ACHN (cell line): ENCODE data around the gene SUPT3H.
"Not testable (repeated sequence)": the region's sequence is repeated elsewhere in the genome, so short reads cannot be mapped to it uniquely, and the experiment has no call there.

ENCODE experiments used
- DNase-seq: peaks from one replicate; pipeline ENCODE4 v3.0.0-alpha.2; 2015
- in situ Hi-C: cut with HindIII; loops from 2 replicates; pipeline ENCODE4 v1.10.0; 2017; ENCODE audit warnings: low sequenced_read_pairs, low pct_ligation_motif_present, low pct_unique_long_range_greater_than_20kb

The SUPT3H gene

GRCh38 chr6:45350186-45350710 lies 27.5 kb downstream of the SUPT3H start:
- in situ Hi-C loops, result no loop called here

DNA sequence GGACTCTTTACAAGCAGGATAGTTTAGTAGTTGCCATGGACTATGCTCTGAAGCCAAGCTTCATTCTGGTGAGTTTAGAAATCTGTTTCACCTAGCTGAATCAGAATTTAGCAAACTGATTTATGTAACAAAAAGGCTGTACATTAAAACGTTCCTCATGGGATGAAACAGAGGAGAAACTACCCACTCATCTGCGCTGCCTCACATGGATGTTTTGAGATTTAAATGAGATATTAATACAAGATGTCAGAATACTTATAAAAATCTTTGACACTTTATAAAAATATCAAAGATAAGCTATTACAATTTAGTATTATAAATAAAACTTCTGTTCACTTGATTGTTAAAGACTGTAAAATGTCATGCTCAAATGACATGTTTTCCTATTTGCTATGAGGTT lies 32.8 kb downstream of the SUPT3H start:
- in situ Hi-C loops, result no loop called here
- no peak for DNase-seq

More at GRCh38 chr6:45350186-45350710, 27.5 kb downstream of the SUPT3H start:
- DNase-seq, result no peak

DNA sequence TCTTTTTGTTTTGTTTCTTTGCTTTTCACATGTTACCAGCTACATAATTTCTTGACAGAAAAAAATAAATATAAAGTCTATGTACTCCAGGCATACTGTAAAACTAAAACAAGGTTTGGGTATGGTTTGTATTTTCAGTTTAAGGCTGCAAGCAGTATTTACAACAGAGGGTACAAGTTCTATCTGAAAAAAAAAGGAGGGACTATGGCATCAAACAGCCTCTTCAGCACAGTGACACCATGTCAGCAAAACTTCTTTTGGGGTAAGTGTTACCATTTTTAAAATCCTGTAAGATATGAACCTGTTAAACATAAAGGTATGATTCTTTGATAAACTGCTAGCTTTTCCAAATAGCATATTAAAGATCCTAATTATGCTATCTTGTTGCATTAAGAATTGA lies 49.2 kb downstream of the SUPT3H start:
- DNase-seq, result no peak
- in situ Hi-C loops, result no loop called here

DNA sequence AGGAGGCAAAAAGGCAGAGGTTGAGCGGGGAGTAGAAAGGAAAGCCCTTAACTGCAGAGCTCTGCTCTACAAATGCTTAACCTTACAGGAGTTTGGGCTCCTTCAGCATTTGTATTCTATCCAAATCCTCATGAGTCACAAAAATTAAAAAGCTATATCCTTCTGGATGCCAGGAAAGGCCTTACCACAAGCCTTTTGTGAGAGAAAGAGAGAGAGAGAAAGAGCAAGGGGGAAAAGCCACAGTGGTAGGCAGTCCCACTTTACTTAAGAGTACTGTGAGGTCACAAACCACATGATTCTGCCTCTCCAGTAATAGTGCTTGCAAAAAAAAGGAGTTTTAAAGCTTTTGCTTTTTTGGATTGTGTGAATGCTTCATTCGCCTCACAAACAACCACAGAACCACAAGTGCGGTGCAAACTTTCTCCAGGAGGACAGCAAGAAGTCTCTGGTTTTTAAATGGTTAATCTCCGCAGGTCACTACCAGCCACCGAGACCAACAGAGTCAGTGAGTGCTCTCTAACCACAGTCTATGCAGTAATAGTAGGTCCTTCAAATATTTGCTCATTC lies 49.7 kb downstream of the SUPT3H start, which contains the start of gene RUNX2:
RUNX2 (plus strand) TSS at position 375 of the 567 bp plus-strand sequence. CDS start 397 bp downstream, outside the sequence.
- peak; percentile 67 for DNase-seq
- in situ Hi-C loops, result no loop called here

DNA sequence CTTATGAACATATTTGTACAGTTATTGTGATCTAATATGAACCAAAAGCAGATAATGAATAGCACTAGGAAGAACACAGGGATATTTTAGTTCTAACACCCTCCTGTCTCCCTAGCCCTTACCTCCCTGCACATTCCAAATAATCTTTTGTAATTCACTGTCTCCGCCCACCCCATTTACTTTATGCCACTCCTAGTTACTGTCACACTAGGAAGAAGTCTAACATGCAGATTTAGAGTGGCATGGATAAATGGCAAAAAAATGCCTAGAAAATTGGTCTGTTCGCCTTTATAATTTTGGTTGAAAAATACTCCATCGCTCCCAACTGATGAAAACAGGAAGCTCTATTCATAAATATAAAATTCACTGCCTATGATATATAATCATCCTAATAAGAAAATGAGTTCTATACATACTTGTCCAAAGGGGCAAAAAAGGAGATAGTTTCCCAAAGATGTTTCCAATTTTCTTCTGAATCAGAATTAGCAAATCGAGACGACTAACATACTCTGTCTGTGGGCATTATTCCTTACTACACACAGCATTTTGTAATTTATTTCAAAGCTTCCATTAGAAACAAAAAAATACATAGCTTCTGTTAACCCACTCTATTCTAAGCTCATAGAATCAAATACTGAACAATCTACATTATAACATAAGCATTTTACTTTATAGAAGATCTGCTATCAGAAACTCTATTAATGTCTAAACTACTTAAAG lies 50.9 kb downstream of the SUPT3H start:
- in situ Hi-C loops, result no loop called here
- DNase-seq, result peak; percentile 68

GRCh38 chr6:45323656-45324224 lies 54.0 kb downstream of the SUPT3H start:
- in situ Hi-C loops, result no loop called here
- no peak for DNase-seq

- no peak for DNase-seq
- in situ Hi-C loops, result no loop called here
These were observed 57.4 kb downstream of the SUPT3H start for GRCh38 chr6:45320349-45320748.

GRCh38 chr6:45314146-45314545 lies 63.6 kb downstream of the SUPT3H start:
- in situ Hi-C loops, result no loop called here
- no peak for DNase-seq

GRCh38 chr6:45310118-45310788 lies 67.5 kb downstream of the SUPT3H start:
- in situ Hi-C loops, result no loop called here
- no peak for DNase-seq

- in situ Hi-C loops, result no loop called here
- DNase-seq, result no peak
These were observed 72.2 kb downstream of the SUPT3H start for GRCh38 chr6:45305546-45305945.

GRCh38 chr6:45302832-45303231 lies 74.9 kb downstream of the SUPT3H start:
- no peak for DNase-seq
- in situ Hi-C loops, result no loop called here

DNA sequence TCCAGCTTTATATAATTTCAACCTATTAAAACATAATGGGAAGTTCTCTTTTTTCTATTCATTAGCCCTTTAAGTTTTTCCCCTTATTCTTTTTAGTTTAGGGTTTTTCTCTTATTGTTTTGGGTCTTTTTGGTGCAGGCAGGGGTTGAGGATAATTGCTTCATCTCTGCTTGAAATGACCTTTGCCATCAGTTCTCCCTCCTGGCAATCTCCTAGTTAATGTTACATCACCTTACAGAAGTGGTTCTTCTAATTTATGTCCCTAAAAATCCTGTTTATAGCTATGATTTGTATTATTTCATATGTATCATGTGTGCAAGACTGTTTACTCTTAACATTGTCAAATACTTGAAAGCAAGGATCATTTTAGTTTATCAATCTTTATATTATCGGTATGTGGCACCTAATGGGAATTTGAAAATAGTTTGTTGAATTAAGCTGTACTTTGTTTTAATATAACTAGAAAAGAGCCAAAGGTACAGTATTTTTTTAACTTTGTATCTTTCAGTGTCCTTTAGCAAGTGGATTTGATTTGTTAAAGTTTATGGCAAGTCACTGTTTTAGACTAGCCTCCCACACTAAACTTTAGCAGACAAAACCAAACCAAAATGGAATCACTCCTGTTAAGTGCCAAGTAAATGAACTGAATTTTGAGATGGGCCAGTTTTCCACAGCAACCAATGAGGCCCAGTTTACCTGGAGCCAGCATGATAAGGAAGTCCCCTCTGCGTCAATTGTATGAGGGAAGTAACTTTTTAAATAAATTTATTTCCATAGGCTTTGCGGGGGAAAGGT lies 76.2 kb downstream of the SUPT3H start:
- no peak for DNase-seq
- in situ Hi-C loops, result no loop called here

DNA sequence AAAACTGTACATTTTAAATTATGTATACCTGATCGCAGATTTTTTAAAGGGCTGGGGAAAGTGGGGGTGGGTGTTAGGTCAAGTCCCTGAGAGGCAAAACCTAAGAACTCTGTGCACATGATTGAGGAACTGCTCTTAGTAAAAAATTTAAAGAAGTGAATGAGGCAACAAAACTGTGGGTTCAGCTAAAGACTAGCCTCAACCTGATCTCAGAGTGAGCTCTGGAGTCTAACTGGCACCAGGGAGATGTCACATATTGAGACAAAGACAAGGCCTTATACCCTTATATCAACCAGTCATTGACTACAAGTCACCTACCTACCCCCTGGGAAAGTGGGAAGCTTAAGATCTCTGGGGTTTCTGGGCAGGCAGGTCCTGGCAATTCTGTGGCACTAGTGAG lies 77.0 kb downstream of the SUPT3H start:
- in situ Hi-C loops, result no loop called here
- no peak for DNase-seq

DNA sequence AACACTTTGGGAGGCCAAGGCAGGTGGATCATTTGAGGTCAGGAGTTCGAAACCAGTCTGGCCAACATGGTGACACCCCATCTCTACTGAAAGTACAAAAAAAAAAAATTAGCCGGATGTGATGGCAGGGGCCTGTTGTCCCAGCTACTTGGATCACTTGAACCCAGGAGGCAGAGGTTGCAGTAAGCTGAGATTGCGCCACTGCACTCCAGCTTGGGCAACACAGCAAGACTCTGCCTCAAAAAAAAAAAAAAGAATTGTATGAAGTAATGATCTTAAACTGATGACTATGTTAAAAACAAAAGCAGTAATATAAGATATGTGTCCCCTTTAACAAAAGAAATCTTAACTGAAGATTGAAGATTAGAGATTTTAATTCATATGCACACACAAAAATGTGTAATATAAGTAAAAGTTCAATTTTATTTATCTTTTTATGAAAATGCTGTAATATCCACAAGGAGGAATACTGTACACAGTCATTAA lies 78.6 kb downstream of the SUPT3H start:
- no peak for DNase-seq
- in situ Hi-C loops, result no loop called here

DNA sequence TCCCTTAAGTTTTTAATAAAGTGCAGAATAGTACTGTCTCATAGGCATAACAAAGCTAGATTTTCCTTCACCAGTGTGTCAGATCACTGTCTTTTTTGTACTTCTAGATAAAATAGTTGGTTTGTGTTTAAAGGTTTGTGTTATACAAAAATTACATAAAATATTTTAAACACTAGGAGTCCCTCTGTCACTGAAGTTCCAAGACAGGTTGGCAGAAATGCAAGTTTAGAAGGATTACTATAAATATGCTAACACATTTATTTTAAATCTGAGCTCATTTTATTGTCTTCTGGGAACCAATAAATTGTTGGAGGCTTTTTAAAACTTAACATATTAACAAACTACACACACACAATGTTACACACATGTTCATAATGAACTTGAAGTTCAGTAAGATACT lies 80.4 kb downstream of the SUPT3H start:
- DNase-seq, result no peak
- in situ Hi-C loops, result no loop called here

GRCh38 chr6:45294065-45294701 lies 83.6 kb downstream of the SUPT3H start:
- DNase-seq, in situ Hi-C loops: not testable (repeated sequence)

DNA sequence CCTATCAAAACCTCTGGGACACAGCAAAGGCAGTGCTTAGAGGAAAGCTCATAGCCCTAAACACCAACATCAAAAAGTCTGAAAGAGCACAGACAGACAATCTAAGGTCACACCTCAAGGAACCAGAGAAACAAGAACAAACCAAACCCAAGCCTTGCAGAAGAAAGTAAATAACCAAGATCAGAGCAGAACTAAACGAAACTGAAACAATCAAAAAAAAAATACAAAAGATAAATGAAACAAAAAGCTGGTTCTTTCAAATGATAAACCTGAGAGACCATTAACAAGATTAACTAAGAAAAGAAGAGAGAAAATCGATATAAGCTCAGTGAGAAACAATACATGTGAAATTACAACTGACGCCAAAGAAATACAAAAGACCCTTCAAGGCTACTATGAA lies 84.4 kb downstream of the SUPT3H start:
- no peak for DNase-seq
- in situ Hi-C loops, result no loop called here
